ENCODE data around the gene PPP2R1A.
"Not testable (repeated sequence)": the region's sequence is repeated elsewhere in the genome, so short reads cannot be mapped to it uniquely, and the experiment has no call there.

Gene PPP2R1A

DNA sequence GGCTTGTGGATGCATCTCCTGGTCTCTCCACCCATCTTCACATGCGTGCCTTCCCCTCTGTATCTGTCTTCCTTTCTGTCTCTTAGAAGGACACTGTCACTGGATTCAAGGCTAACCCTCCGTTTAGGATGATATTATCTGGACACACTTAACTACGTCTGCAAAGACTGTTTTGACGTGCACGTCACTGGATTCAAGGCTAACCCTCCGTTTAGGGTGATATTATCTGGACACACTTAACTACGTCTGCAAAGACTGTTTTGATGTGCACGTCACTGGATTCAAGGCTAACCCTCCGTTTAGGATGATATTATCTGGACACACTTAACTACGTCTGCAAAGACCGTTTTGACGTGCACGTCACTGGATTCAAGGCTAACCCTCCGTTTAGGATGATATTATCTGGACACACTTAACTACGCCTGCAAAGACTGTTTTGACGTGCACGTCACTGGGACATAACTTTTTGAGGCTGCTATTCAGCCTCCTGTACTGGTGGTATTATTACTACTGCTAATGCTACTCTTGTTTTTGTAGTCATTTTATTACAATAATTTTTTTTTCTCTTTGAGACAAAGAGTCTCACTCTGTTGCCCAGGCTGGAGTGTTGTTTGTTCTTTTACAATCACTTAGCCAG is 11.0 kb downstream of the PPP2R1A start:
- not testable (repeated sequence) for DNase-seq (ENCODE audit: low spot score)

DNA sequence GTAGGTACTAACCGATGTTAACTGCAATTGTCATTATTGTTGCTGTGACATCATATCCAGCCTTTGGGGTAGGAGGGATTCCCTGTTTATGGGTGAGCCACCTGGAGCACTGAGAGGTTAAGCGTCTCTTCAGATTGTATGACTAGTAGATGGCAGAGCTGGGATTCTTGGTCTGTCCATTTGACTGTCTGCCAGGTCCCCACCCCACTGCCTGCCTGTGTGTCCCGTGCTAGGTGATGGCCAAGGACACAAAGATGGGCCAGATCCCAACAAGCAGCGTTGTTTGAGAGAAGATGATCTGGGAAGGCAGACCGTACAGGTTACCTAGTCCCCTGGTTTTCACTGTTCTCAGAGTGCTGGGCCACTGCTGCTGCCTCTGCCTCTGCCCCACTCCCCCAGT is 16.6 kb downstream of the PPP2R1A start:
- DNase-seq (ENCODE audit: low spot score): no peak

DNA sequence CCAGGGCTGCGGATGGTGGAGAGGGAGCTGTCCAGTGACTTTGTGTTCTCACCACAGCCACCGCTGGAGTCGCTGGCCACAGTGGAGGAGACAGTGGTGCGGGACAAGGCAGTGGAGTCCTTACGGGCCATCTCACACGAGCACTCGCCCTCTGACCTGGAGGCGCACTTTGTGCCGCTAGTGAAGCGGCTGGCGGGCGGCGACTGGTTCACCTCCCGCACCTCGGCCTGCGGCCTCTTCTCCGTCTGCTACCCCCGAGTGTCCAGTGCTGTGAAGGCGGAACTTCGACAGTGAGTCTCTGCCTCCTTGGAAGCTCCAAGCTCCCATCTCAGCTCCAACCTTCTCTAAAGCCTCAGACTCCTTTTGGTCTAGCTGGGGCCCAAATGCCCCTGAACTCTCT is 21.4 kb downstream of the PPP2R1A start:
- DNase-seq (ENCODE audit: low spot score): no peak

DNA sequence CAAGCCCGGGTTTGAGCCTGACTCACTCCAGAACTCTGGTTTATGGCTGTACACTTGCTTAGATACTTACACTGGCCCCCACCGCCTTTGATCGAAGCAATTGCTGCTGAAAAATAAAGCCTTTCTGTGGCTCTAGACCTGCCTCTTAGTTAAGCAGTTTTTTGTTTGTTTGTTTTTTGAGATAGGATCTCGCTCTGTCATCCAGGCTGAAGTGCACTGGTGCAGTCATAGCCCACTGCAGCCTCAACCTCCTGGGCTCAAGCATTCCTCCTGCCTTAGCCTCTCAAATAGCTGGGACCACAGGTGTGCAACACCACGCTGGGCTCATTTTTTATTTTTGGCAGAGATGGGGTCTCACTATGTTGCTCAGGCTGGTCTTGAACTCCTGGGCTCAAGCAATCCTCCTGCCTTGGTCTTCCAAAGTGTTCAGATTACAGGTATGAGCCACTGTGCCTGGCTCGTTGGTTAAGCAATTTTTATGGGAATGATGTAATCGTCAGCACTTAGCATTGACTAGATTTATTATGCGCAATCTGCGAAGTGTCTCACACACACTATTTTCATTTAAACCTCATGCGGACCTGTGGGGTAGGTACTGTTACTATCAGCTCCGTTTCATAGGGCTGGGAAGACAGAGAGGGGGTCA is 22.2 kb downstream of the PPP2R1A start:
- DNase-seq (ENCODE audit: low spot score): no peak

DNA sequence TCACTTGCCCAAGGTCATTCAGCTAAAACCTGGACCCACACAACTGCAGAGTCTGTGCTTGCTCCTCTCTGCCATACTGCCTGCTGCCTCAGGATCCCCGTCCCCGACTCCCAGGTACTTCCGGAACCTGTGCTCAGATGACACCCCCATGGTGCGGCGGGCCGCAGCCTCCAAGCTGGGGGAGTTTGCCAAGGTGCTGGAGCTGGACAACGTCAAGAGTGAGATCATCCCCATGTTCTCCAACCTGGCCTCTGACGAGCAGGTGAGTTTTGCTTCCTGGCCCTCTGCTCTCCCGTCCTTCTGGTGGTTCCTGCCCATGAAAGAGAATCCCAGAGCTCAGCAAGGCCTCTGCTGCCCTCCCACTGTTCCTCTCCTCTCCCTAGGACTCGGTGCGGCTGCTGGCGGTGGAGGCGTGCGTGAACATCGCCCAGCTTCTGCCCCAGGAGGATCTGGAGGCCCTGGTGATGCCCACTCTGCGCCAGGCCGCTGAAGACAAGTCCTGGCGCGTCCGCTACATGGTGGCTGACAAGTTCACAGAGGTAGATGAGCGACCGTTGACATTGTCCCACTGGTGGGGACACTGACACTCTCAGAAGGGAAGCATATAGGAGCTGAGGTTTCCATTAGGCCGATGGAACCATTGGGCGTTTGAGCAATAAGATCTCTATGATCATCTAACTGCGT is 22.9 kb downstream of the PPP2R1A start:
- DNase-seq (ENCODE audit: low spot score): no peak

DNA sequence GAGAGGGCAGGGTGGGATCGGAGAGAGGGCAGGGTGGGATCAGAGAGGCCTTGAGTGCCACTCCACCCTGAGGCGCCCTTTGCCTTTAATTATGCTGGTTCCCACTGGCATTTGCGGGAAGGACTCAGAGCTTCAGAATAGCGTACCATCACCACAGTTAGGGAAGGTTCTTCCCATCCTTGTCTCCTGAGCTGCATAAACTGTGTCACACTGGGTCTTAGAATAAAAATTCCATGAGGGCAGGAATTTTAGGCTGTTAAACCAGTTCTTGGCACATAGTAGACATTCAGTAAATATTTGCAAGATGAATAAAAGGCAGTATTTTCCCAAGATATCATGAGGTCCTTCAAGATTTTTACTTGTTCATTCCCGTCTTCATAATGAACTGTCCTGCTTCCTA is 24.4 kb downstream of the PPP2R1A start:
- DNase-seq (ENCODE audit: low spot score): no peak

DNA sequence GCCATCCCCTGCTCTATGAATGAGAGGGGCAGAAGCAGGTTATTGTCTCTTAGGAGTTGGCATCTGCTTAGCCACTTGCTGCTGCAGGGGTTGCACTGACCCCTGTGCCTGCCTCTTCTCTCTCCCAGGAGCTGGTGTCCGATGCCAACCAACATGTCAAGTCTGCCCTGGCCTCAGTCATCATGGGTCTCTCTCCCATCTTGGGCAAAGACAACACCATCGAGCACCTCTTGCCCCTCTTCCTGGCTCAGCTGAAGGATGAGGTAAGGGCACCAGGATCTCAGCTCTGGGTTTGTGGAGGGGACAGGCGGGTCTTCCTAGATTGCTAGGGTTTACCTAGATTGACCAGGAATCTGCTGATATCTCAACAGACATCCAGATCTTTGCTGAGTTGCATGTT is 26.5 kb downstream of the PPP2R1A start:
- no peak for DNase-seq (ENCODE audit: low spot score)

DNA sequence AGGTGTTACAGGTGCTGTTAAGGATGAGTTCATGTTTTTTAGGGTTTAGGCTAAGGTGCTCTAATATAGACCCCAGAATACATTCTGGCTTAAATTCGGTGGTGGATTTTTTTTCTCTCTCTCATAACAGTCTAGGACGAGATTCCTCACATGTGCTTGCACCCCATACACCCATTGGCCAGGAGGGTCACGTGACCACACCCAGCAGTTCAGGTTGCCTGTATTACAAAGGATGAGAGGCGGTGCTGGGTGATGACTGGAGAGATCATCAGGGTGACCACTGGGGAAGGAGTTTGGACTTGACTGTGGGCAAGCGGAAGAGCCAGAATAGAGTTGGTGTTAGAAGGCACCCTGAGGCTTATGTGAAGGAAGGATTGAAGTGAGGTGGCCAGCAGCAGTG is 27.7 kb downstream of the PPP2R1A start:
- DNase-seq (ENCODE audit: low spot score): no peak

DNA sequence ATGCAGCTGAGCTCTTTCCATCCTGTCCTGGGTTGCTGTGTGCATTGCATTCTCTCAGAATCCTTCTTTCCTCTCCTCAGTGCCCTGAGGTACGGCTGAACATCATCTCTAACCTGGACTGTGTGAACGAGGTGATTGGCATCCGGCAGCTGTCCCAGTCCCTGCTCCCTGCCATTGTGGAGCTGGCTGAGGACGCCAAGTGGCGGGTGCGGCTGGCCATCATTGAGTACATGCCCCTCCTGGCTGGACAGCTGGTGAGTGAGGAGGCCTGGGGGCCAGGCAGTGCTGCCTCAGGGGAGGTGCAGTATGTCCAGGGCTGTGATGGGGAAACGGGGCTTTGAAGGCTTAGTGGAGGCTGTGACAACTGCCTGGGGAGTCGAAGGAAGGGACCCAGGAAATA is 29.8 kb downstream of the PPP2R1A start:
- no peak for DNase-seq (ENCODE audit: low spot score)

DNA sequence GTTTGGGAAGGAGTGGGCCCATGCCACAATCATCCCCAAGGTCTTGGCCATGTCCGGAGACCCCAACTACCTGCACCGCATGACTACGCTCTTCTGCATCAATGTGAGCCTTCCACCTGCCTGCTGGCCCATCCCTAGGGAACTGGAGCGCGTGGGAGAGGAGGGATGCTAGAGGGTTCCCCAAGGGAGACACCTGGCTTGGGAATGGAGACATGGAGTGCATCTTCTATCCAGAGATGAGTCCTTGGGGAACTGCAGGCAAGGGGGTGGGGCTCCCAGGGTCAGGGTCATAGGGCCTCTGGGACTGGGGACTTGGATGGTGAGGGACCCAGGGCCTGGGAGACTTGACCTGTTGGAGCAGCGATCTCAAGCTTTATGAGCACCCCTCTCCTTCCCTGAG is 31.2 kb downstream of the PPP2R1A start:
- DNase-seq (ENCODE audit: low spot score): no peak

DNA sequence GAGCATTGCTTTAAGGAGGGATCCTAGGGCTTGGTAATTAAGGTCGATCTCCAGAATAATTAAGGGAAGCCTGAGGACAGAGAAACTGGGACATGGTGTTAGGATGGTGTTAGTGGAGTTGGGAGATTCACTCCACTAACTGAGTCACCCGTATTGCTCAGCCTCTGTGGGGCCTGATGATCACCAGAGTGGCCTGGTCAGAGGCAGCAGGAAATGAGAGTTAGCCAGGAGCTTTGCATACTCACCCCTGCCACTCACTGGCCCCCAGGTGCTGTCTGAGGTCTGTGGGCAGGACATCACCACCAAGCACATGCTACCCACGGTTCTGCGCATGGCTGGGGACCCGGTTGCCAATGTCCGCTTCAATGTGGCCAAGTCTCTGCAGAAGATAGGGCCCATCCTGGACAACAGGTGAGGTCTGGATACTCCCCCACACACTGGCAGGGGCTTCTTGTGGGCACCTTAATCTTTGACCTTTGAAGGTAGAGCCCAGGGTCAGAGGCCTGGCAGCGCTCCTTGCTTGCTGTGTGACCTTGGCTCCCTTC is 32.1 kb downstream of the PPP2R1A start:
- no peak for DNase-seq (ENCODE audit: low spot score)

DNA sequence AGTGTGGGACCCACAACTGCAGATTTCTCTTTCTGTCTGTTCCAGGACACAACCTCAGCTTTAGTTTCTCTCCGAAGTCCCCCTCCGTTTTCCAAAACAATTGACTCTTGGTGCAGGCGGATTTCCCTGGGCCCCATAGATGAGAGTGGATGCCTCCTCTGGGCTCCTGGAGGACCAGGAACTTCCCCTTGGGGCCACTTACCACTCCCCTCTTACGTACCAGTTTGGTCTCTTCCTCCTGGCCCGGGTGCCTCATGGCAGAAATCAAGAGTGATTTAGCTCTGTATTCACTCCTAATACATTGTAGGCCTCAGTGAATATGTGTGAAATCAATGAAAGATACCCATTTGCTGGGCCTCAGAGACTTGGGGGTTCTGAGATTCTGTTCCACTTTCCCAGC is 34.4 kb downstream of the PPP2R1A start:
- DNase-seq (ENCODE audit: low spot score): no peak

DNA sequence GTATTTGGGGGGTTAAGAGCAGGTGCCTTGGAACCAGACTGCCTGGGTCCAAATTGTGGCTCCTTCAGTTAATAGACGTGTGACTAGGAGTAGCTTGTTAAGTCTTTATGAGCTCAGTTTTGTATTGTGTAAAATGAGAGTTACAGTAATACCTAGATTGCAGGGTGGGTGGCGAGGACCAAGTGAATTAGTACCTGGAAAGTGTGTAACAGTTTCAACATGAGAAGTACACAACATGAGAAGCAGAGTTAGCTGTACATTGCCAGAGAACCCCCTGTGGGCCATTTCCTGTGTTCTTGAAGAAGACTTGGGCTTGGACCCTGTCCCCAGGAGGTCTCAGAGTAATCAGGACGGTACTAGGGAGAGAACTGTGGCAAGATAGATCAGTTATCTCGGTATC is 36.8 kb downstream of the PPP2R1A start:
- no peak for DNase-seq (ENCODE audit: low spot score)

DNA sequence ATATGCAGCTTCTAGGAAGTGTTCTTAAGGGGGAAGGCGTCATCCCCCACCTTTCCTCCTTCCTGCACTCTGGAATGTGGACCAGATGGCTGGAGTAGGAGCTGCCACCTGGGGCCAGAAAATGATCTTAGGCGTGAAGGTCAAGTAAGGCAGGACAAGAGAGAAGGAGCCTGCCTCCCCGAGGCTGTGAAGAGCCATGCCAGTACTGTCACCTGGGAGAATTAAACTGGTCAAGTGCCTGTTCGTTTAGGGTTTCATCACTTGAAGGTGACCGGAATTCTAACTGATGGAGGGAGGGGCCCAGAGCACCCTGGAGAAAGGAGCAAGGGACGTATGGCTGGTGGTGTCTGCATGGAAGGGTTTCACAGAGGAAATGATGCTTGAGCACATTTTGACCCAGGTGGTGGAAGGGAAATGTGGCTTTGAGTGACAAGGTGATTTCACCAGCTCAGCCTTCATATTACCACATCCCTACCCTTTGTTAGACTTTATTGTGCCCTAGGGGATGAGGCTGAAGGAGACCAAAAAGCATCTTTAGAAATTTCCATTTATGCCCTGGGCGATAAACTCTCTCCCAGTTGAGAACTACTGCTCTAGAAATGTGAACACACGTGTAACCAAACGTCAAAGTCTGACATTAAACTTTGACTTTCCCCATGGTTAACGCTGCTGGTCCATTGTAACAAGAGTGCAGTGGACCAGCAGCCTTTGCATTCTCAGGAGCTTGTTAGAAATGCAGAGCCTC is 37.5 kb downstream of the PPP2R1A start:
- no peak for DNase-seq (ENCODE audit: low spot score)

DNA sequence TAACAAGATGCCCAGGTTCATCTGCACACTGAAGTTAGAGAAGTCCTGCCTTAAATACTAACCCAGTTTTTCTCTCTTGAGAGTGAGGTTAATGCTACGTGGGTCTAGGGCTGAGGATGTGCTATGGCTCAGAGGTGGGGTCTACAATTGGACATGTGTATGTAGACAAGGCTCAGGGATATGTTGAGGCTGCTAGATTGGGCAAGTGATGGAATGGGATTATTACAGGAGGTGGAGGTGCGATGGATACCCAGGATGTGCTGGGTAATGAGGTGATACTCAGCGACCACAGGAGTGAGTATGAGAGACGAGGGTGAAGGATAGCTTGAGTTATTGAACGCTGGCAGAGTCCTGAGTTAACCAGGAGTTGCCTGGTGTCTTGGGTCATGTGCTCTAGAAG is 38.1 kb downstream of the PPP2R1A start:
- DNase-seq (ENCODE audit: low spot score): no peak

DNA sequence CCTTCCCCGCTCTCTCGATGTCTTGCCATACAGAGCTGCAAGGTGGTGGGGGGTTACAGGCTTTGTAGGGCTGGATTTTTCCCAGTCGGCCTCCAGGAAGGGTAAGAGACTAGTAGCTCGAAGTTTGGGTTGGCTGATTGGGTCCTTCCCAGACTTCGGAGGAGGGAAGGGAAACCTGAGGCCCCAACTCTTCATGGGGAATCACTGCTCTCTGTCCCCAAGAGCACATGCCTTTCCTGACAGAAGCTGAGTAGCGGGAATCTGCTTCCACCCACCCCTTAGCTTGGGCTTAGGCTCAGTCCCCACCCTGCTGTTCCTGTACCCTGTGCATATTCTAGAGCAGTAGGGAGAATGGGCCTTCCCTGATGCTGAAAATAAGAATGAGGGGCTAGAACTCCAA is 39.7 kb downstream of the PPP2R1A start:
- DNase-seq (ENCODE audit: low spot score): no peak

DNA sequence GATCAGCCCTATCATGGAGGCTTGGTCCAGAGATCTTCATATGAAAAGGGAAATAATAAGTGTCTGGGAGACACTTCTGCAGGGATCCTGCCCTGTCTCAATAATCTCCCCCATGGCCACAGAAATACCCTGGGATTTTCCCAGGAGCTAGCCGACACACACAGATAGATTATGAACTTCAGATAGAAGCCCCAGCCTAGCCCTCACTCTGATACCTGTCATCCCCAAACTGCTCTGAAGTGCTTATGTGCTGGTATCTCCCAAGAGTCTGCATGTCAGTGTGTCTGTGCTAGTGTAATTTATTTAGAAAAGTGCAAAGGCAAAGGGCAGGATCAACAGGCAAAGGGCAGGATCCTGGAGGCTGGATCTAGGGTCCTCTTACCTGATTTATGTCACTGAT is 40.8 kb downstream of the PPP2R1A start:
- no peak for DNase-seq (ENCODE audit: low spot score)

DNA sequence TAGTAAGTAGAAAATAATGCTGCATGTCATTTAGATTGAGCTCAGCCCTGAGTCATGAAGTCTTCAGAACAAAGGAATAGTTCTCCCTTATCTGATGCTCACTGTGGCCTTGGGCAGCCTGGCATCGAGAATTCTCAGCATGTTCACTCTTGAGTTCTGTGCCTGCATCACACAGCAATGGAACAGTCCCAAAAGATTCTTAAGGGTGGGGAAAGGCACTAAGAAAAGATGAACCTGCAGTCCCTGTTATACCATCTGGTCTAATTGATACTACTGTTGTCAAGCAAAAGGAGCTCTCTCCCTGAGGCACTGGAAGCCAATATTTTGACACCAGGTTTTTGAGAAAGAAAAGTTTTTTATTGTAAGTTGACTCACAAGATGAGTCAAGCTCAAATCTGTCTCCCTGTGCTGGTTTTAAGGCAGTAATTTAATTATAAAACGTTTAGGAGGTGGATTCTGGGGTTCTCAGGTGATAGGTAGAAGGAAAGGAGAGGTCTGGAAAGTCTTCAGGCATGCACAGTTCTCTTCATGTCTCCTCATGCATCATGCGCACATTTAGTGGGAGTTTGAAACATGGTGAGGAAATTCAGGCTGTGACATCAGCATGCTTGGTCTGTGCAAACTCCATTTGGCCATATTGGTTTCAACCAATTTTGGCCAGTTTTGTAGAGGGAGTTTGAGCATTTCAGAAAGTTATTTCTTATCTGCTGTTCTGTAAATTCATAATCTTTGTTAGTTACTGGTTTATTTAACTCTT is 41.5 kb downstream of the PPP2R1A start:
- no peak for DNase-seq (ENCODE audit: low spot score)

DNA sequence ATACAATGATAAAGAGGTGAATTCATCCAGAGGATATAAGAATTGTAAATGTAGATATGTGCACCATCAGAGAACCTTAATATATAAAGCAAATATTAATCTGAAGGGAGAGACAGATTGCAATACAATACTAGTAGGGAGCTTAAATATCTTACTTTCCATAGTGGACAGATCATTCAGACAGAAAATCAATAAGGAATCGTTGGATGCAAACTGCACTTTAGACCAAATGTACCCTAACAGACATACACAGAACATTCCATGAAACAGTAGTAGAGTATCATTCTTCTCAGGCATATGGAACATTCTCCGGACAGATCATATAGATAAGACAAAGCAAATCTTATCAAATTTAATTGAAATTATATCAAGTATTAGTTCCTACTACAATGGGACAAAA is 44.6 kb downstream of the PPP2R1A start:
- no peak for DNase-seq (ENCODE audit: low spot score)

DNA sequence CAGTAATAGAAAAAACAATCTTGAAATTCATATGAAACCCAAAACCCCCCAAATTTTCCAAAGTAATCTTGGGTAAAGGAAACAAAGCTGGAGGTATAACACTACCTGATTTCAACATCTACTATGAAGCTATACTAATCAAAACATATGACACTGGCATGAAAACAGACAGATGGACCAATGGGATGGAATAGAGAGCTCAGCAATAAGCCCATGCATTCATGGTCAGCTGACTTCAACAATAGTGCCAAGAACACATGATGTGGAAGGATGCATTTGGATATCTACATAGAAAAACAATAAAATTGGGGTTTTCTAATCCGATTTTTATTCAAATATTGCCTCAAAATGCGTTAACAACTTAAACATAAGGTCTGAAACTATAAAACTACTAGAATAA is 47.3 kb downstream of the PPP2R1A start:
- DNase-seq (ENCODE audit: low spot score): no peak

DNA sequence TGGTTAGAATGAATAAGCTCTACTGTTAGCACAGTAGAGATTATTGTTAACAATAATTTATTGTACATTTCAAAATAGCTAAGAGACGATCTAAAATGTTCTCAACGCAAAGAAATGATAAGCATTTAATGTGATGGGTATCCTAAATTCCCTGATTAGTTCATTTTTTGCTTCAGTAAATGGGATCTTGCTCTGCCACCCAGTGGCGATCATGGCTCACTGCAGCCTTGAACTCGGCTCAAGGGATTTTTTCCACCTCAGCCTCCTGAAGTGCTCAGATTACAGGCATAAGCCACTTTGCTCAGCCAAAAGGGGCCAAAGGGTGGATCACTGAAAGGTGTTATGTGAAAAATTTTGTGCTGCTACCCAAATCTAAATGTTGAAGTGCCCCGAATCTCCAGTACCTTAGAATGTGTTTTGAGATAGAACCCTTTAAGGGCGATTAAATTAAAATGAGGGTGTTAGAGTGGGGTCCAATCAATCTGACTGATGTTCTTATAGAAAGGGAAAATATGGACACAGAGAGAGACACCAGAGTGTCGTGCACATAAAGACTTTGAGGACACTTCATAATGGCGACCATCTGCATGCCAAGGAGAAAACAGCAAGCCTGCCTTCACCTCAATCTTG is 48.0 kb downstream of the PPP2R1A start:
- peak; percentile 53 for DNase-seq (ENCODE audit: low spot score)
